GM19452 (cell line): Measurements from ENCODE around the gene SKAP1.
"Not testable (repeated sequence)": the region's sequence is repeated elsewhere in the genome, so short reads cannot be mapped to it uniquely, and the experiment has no call there.

Source experiments
- ATAC-seq: cut with Tn5 transposase; IDR thresholded peaks from one replicate; pipeline ENCODE4 v1.9.1; 2021; ENCODE audit not compliant: unreplicated experiment

Gene SKAP1

GRCh38 chr17:48449335-48449734, 19.3 kb upstream of the SKAP1 start:
- not testable (repeated sequence) for ATAC-seq

- ATAC-seq, result no peak
Measured at GRCh38 chr17:48445248-48445620, 15.2 kb upstream of the SKAP1 start.

DNA sequence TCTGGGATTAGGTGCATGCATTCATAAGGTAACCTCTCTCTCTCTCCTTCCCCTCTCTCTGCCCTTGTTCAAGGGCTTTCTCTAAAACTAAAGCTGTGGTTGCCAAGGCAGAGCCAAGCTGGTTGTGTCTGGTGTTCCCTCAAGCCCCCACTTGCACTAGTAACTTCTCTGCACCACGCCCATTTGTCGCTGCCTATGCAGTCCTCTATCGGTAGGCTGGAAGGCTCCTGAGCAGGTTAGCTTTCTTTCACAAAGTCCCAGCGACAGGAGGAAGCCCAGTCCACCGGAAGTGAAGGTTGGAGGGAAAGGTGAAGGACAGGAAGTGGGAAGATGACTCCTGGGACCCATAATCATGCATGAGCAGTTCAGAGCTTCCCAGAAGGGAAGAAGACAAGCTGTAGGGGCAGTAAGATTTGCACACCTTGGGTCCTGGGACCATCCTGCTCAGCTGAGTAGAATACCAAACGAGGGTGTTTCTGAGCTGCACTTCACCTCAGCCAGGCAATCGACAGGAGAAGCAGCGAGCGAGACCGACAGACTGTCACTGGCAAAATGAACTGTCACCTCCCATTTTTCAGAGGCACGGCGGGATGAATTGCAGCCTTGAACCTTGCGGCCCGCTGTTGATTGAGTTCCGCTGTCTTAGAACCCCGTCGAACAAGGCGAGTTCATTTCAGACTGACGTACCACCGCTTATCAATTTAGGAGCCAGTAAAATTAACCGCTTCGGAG, 14.7 kb upstream of the SKAP1 start:
- ATAC-seq, result no peak

GRCh38 chr17:48443712-48444111, 13.7 kb upstream of the SKAP1 start:
- no peak for ATAC-seq

DNA sequence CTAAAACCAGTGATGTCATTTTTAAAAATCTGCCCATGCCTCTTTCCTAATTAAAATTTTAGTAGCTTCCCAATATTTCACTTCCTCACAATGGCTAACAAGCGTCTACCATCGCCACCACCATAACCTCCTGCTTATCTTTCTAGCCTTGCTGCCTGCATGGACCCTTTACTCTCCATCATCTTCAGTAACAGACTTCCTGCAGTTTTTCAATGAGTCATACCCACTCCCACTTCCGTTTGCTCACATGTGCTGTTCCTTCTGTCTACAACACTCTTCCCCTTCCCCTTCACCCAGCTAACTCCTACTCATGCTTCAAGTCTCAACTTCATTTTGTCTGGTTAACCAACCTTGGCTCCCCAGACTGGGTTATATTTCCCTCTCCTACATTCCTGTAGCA, 12.8 kb upstream of the SKAP1 start:
- ATAC-seq, result no peak

- no peak for ATAC-seq
Measured at GRCh38 chr17:48441862-48442261, 11.8 kb upstream of the SKAP1 start.

GRCh38 chr17:48441231-48441711, 11.3 kb upstream of the SKAP1 start:
- ATAC-seq, result peak; percentile 59

DNA sequence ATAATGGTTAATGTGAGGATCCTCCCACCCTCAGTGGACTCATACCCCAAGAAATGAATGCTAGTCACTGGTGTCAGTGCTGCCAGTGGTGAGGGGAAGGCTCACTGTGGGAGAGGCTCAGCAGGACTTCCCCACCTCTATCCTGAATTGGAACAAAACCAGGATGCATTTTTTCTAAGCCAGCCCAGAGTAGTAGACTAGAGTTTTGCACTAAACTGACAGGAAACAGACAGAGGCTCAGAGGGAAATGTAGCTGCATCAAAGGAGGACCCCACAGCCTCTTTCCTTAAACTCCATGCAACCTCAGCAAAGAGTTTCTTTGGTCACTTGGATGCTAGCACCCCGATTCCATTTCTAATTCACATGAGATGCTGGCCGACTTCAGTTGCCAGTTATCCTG, 10.7 kb upstream of the SKAP1 start:
- ATAC-seq, result no peak

DNA sequence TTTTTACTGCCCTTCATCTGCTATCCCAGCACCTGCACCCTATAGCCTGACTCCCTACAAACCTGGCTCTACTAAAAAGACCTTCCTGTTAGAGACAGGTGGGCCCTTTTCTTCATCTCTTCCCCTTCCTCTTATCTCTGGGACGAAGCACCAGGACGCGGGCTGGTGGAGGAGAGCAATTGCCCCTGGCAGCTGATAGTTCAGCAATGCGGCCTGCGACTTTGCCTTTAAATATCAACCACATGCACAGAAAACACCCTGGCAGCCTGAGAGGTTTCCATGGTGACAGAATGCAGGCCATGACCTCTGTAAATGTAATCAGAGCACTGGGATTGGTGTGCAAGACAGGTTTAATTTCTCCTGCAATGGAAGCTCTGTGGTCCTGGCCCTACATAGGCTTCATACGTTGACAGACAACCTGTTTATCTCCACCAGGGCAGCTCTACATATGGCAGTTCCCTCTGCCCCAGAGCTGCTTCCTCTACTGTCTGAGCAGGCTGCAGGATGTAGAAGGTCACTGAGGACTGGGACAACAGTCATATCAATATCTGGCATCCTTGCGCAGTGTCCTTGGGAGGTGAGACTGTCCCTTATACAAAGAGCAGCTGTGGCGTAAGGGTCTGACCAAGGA, 10.0 kb upstream of the SKAP1 start:
- no peak for ATAC-seq

DNA sequence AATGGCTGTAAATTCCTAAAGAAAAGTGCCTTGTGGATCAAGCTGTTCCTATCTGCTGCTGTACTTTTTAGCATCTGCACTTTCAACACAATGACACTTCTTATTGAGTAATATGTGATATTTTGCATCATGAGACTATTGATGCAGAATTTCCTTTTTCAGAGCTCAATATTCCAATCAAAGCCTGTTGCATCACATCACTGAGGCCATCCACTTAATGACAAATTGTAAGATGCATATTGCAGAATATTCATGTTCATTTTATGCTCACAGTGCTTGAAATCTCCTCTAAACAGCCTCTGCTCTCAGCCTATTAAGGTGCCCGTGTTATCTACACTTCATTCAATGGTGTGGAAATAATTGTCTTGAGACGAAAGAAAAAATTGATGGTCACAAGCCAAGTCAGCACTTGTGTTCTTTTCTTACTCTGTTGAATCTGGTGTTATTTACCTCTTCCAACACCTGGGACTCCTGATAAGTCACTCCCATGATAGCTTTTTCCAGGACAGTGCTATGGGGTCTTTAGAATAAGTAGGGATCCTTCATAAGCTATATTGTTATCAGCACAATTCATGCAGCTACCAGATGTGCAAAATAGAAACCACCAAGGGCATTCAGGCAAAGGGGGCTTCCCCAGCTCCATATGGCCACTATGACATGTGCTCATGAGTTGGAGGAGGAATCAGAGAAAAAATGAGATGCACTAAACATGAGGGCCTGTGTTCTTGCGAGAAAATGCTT, 9.3 kb upstream of the SKAP1 start:
- no peak for ATAC-seq

- no peak for ATAC-seq
Measured at GRCh38 chr17:48438516-48439061, 8.6 kb upstream of the SKAP1 start.

GRCh38 chr17:48433896-48434295, 3.9 kb upstream of the SKAP1 start:
- ATAC-seq, result no peak

DNA sequence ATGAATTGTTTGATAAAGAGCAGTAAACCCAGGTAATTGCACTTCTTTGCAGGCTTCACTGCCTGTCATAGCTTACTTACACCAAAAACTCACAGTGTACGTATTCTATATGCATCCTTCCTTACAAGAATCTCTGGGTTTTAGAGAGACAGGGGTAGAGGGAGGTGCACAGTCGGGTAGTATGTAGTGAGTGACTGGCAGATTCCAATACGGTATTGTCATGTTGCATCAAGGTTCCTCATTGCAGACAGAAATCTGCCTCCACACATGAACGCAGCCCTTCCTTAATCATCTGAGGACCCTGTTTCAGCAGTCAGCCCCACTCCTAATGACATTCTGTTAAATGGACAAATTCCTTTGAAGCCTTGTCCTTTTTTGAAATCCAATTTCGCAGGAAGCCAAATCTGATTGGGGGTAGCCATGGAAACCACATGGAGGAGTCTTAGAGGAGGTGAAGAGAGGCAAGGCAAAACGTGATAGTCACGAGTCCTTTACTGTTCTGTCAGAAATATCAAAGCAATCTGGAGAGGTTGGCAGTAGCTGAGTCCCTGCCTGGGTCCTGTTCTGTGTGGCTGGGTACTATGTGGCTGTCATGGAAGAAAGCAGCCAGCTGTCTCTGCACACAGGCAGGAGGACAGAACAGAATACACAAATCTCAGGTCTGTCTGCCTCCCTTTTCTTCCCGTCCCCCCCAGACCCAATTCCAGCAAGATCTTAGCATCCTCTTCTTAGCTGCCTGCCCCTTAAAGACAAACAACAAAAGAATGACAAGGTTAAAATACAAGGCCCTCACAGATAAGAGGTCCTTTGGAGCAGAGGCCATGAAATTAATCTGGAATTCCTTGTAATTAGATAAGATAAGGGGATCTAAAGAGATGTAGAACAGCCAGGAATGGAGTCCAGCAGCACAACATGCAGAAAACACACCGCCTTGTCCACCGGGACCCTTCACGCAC, 3.1 kb upstream of the SKAP1 start:
- no peak for ATAC-seq

GRCh38 chr17:48429156-48429555, 858 bp downstream of the SKAP1 start:
- ATAC-seq, result no peak

- no peak for ATAC-seq
Measured at GRCh38 chr17:48427598-48427997, 2.4 kb downstream of the SKAP1 start.

DNA sequence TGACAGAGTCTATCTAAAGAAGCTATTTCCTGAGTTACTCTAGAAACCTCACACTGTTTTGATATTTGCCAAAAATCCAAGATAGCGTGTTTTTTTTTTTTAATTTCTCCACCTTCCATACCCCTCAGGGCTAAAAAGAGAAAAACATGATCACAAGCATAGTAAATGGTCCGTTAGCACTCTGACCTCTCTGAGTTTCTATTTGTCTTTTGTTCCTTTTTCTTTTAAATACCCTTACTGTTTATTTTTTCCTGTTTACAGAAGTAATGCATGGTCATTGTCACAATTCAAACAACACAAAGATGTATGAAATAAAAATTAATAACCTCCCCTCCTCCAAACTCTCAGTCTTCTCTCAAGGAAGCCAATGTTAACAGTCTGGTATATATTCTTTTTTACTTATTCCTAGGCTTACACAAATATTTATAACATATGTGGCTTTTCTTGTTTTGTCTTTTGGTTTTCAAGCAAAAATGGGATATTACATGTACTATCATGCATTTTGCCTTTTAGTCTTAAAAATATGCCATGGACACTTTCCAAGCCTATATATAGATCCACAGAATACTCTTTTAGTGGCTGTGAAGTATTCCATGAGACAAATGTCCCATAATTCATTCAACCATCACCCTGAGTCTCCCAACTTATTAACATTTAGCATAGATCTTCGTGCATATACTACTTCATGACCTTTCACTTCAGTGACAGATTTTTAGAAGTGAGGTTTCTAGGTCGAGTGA, 3.1 kb downstream of the SKAP1 start:
- no peak for ATAC-seq

DNA sequence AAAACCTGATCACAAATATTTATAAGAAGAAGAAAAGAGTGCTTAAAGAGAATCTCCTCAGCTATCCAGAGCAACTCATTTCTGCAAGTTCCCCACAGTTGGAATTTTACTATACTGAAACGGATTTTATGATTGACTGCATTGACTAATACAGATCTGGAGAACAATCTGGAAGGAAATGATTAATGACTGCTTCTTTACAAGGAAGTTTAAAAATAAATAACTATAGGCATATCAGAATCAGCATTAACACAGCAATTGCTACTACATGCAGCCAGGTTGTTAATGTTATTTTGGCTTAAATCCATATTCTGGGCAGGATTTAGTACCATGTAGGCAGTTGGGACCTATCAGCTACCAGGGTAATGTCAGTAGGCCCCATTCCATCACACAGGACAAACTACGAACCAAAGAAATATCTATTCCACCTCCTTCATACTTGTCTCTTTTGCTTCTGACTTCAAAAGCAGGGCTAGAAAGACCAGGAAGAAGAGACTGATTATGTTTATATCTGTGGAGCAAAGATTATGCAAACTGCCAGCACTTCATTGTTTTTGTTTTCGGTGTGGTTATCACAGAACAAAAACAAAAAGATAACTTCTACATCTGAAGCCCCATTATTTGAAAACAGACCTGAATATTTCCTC, 3.9 kb downstream of the SKAP1 start:
- no peak for ATAC-seq

GRCh38 chr17:48422060-48422459, 8.0 kb downstream of the SKAP1 start:
- not testable (repeated sequence) for ATAC-seq

DNA sequence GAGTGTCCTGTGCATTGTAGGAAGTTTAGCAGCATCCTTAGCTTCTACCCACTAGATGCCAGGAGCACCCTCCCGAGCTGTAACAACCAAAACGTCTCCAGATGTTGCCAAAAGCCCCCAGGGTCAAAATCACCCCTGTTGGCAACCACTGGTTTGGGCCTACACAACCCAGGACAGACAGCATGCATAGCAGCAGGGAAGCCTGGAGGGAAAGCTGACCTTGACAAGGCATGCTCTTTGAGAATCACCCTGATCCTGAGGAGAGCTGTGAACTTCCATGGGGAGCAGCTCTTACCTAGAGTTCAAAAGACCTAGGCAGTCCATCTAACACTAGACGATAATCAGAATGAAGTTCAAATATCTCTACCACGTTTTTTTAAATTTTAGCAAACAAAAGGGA, 9.2 kb downstream of the SKAP1 start:
- ATAC-seq, result no peak
